ENCODE results near the gene BSG. TPM values are rescaled to one million over a fixed set of nuclear protein-coding genes. Genes with fewer than 3 reads are reported as not detected.

Gene BSG
- total RNA-seq, 1 experiment from 2014 or later: 758 TPM

DNA sequence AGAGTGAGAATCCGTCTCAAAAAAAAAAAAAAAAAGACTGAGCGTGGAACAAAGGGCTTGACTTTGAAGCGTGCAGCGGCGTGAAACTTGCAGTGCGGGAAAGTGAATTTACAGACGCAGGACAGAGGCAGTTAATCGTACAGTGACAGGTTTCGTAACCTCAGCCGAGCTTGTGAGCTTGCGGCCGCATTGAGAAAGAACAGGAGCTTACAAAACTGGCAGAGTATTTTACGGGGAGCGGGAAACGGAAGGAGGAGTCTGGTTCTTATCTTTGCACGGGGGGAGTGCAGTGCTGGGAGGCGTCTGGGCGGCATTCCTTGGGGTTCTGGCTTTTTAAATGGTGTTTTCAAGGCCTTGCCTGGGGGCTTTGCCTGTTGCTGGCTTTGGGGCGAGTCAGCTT lies 6.0 kb upstream of the BSG start:
- ChIA-PET CTCF (no interaction called here), POLR2A (no interaction called here)
- TF ChIP-seq, protein P1, sequence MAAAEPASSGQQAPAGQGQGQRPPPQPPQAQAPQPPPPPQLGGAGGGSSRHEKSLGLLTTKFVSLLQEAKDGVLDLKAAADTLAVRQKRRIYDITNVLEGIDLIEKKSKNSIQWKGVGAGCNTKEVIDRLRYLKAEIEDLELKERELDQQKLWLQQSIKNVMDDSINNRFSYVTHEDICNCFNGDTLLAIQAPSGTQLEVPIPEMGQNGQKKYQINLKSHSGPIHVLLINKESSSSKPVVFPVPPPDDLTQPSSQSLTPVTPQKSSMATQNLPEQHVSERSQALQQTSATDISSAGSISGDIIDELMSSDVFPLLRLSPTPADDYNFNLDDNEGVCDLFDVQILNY (CRISPR knock-in tag; IDR thresholded peaks at IDR 0.05): no peak
- TF ChIP-seq OVOL2 (CRISPR knock-in tag; IDR thresholded peaks at IDR 0.05; ENCODE audit: borderline replicate concordance): no peak
- TF ChIP-seq, protein P2, sequence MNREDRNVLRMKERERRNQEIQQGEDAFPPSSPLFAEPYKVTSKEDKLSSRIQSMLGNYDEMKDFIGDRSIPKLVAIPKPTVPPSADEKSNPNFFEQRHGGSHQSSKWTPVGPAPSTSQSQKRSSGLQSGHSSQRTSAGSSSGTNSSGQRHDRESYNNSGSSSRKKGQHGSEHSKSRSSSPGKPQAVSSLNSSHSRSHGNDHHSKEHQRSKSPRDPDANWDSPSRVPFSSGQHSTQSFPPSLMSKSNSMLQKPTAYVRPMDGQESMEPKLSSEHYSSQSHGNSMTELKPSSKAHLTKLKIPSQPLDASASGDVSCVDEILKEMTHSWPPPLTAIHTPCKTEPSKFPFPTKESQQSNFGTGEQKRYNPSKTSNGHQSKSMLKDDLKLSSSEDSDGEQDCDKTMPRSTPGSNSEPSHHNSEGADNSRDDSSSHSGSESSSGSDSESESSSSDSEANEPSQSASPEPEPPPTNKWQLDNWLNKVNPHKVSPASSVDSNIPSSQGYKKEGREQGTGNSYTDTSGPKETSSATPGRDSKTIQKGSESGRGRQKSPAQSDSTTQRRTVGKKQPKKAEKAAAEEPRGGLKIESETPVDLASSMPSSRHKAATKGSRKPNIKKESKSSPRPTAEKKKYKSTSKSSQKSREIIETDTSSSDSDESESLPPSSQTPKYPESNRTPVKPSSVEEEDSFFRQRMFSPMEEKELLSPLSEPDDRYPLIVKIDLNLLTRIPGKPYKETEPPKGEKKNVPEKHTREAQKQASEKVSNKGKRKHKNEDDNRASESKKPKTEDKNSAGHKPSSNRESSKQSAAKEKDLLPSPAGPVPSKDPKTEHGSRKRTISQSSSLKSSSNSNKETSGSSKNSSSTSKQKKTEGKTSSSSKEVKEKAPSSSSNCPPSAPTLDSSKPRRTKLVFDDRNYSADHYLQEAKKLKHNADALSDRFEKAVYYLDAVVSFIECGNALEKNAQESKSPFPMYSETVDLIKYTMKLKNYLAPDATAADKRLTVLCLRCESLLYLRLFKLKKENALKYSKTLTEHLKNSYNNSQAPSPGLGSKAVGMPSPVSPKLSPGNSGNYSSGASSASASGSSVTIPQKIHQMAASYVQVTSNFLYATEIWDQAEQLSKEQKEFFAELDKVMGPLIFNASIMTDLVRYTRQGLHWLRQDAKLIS (CRISPR knock-in tag; IDR thresholded peaks at IDR 0.05; ENCODE audit: borderline replicate concordance): no peak
- no peak for TF ChIP-seq FOXJ3 (CRISPR knock-in tag; IDR thresholded peaks at IDR 0.05; ENCODE audit: borderline replicate concordance)
- no peak overlapping the region for H3K4me3 Mint-ChIP-seq
- H3K27ac Mint-ChIP-seq: no peak overlapping the region
- peaks cover 38% of the 10 kb centered on the region for H3K27me3 Mint-ChIP-seq (ENCODE audit: low read depth)
- peaks cover 18% of the 10 kb centered on the region for H3K4me1 Mint-ChIP-seq
- DNase-seq (ENCODE audit: low spot score) (no peak), ATAC-seq (no peak)
- peaks cover 21% of the 10 kb centered on the region for H3K36me3 Mint-ChIP-seq
- peaks cover 7% of the 10 kb centered on the region for H3K9me3 Mint-ChIP-seq

DNA sequence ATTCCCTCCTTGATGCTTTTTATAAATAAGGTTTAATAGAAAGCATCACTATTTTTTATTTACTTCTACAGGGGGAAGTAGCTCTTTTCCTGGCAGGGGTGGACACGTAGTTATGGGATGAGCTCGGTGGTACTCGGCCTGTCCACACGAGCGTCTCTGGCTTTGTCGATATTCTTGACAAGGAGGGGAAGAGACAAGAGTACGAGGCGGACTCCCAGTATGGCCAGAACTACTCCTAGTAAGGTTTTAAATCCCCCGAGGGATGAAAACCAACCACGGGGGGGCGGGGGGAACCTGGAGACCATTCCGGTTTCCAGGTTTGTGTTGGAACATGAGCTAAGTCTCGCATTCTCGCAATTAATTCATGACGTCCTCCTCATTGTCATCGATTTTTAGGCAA lies 5.6 kb upstream of the BSG start:
- ChIA-PET POLR2A (no interaction called here), CTCF (no interaction called here)
- H3K27ac Mint-ChIP-seq: no peak overlapping the region
- no peak overlapping the region for H3K4me3 Mint-ChIP-seq
- H3K27me3 Mint-ChIP-seq (ENCODE audit: low read depth): peaks cover 39% of the 10 kb centered on the region
- TF ChIP-seq, protein P3, sequence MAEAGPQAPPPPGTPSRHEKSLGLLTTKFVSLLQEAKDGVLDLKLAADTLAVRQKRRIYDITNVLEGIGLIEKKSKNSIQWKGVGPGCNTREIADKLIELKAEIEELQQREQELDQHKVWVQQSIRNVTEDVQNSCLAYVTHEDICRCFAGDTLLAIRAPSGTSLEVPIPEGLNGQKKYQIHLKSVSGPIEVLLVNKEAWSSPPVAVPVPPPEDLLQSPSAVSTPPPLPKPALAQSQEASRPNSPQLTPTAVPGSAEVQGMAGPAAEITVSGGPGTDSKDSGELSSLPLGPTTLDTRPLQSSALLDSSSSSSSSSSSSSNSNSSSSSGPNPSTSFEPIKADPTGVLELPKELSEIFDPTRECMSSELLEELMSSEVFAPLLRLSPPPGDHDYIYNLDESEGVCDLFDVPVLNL (CRISPR knock-in tag; IDR thresholded peaks at IDR 0.05; ENCODE audit: borderline replicate concordance, low read depth): no peak
- no peak for TF ChIP-seq EMX1 (CRISPR knock-in tag; IDR thresholded peaks at IDR 0.05)
- TF ChIP-seq, protein P4, sequence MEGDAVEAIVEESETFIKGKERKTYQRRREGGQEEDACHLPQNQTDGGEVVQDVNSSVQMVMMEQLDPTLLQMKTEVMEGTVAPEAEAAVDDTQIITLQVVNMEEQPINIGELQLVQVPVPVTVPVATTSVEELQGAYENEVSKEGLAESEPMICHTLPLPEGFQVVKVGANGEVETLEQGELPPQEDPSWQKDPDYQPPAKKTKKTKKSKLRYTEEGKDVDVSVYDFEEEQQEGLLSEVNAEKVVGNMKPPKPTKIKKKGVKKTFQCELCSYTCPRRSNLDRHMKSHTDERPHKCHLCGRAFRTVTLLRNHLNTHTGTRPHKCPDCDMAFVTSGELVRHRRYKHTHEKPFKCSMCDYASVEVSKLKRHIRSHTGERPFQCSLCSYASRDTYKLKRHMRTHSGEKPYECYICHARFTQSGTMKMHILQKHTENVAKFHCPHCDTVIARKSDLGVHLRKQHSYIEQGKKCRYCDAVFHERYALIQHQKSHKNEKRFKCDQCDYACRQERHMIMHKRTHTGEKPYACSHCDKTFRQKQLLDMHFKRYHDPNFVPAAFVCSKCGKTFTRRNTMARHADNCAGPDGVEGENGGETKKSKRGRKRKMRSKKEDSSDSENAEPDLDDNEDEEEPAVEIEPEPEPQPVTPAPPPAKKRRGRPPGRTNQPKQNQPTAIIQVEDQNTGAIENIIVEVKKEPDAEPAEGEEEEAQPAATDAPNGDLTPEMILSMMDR (IDR thresholded peaks at IDR 0.05): no peak
- TF ChIP-seq, protein P5, sequence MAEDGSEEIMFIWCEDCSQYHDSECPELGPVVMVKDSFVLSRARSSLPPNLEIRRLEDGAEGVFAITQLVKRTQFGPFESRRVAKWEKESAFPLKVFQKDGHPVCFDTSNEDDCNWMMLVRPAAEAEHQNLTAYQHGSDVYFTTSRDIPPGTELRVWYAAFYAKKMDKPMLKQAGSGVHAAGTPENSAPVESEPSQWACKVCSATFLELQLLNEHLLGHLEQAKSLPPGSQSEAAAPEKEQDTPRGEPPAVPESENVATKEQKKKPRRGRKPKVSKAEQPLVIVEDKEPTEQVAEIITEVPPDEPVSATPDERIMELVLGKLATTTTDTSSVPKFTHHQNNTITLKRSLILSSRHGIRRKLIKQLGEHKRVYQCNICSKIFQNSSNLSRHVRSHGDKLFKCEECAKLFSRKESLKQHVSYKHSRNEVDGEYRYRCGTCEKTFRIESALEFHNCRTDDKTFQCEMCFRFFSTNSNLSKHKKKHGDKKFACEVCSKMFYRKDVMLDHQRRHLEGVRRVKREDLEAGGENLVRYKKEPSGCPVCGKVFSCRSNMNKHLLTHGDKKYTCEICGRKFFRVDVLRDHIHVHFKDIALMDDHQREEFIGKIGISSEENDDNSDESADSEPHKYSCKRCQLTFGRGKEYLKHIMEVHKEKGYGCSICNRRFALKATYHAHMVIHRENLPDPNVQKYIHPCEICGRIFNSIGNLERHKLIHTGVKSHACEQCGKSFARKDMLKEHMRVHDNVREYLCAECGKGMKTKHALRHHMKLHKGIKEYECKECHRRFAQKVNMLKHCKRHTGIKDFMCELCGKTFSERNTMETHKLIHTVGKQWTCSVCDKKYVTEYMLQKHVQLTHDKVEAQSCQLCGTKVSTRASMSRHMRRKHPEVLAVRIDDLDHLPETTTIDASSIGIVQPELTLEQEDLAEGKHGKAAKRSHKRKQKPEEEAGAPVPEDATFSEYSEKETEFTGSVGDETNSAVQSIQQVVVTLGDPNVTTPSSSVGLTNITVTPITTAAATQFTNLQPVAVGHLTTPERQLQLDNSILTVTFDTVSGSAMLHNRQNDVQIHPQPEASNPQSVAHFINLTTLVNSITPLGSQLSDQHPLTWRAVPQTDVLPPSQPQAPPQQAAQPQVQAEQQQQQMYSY (CRISPR knock-in tag; IDR thresholded peaks at IDR 0.05): no peak
- no peak for TF ChIP-seq KAT7 (CRISPR knock-in tag; IDR thresholded peaks at IDR 0.05; ENCODE audit: borderline replicate concordance)
- no peak for TF ChIP-seq FOXK1 (CRISPR knock-in tag; IDR thresholded peaks at IDR 0.05)
- TF ChIP-seq, protein P6, sequence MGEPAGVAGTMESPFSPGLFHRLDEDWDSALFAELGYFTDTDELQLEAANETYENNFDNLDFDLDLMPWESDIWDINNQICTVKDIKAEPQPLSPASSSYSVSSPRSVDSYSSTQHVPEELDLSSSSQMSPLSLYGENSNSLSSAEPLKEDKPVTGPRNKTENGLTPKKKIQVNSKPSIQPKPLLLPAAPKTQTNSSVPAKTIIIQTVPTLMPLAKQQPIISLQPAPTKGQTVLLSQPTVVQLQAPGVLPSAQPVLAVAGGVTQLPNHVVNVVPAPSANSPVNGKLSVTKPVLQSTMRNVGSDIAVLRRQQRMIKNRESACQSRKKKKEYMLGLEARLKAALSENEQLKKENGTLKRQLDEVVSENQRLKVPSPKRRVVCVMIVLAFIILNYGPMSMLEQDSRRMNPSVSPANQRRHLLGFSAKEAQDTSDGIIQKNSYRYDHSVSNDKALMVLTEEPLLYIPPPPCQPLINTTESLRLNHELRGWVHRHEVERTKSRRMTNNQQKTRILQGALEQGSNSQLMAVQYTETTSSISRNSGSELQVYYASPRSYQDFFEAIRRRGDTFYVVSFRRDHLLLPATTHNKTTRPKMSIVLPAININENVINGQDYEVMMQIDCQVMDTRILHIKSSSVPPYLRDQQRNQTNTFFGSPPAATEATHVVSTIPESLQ (CRISPR knock-in tag; IDR thresholded peaks at IDR 0.05): no peak
- TF ChIP-seq, protein P7, sequence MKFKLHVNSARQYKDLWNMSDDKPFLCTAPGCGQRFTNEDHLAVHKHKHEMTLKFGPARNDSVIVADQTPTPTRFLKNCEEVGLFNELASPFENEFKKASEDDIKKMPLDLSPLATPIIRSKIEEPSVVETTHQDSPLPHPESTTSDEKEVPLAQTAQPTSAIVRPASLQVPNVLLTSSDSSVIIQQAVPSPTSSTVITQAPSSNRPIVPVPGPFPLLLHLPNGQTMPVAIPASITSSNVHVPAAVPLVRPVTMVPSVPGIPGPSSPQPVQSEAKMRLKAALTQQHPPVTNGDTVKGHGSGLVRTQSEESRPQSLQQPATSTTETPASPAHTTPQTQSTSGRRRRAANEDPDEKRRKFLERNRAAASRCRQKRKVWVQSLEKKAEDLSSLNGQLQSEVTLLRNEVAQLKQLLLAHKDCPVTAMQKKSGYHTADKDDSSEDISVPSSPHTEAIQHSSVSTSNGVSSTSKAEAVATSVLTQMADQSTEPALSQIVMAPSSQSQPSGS (CRISPR knock-in tag; IDR thresholded peaks at IDR 0.05; ENCODE audit: borderline replicate concordance, low read depth): no peak
- no peak for TF ChIP-seq ELF4 (CRISPR knock-in tag; IDR thresholded peaks at IDR 0.05; ENCODE audit: low read depth)
- TF ChIP-seq IRF2 (CRISPR knock-in tag; IDR thresholded peaks at IDR 0.05; ENCODE audit: borderline replicate concordance, low read depth): no peak
- TF ChIP-seq, protein P8, sequence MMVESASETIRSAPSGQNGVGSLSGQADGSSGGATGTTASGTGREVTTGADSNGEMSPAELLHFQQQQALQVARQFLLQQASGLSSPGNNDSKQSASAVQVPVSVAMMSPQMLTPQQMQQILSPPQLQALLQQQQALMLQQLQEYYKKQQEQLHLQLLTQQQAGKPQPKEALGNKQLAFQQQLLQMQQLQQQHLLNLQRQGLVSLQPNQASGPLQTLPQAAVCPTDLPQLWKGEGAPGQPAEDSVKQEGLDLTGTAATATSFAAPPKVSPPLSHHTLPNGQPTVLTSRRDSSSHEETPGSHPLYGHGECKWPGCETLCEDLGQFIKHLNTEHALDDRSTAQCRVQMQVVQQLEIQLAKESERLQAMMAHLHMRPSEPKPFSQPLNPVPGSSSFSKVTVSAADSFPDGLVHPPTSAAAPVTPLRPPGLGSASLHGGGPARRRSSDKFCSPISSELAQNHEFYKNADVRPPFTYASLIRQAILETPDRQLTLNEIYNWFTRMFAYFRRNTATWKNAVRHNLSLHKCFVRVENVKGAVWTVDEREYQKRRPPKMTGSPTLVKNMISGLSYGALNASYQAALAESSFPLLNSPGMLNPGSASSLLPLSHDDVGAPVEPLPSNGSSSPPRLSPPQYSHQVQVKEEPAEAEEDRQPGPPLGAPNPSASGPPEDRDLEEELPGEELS (CRISPR knock-in tag; IDR thresholded peaks at IDR 0.05): no peak
- peaks cover 21% of the 10 kb centered on the region for H3K36me3 Mint-ChIP-seq
- H3K4me1 Mint-ChIP-seq: peaks cover 18% of the 10 kb centered on the region
- no peak for ATAC-seq
- DNase-seq (ENCODE audit: low spot score): no peak
- H3K9me3 Mint-ChIP-seq: peaks cover 7% of the 10 kb centered on the region

Measured in WTC11 (cell line).